Transverse colon (tissue), 4 donors: ENCODE data around the gene PCDHB10.
"Not testable (repeated sequence)": the region's sequence is repeated elsewhere in the genome, so short reads cannot be mapped to it uniquely, and the experiment has no call there.

Source experiments
- EP300 ChIP-seq: sonication (generic); formaldehyde crosslinking; IDR thresholded peaks from one replicate; pipeline ENCODE4 v1.6.1; 2017; ENCODE audit warnings: antibody characterized with exemption, low read depth
- POLR2AphosphoS5 ChIP-seq, 3 donors: sonication (generic); formaldehyde crosslinking; IDR thresholded peaks; one replicate each; pipeline ENCODE4 v1.6.1; 2016; ENCODE audit warnings: antibody characterized with exemption in 3 of 3
- TF ChIP-seq, protein P1 (sequence below), 5 experiments: fragments of 200-600 bp in 3 of 5; fragments of 450-650 bp in 2 of 5; sonication (generic) in 3 of 5; IDR thresholded peaks; 1 replicate in 2 of 5; 2 replicates in 3 of 5; pipeline ENCODE4 v1.5.1; 2016 to 2017; ENCODE audit warnings: antibody characterized with exemption in 5 of 5, inconsistent platforms in 3 of 5, mild to moderate bottlenecking in 2 of 5, moderate library complexity in 1 of 5

- TF ChIP-seq, protein P1, sequence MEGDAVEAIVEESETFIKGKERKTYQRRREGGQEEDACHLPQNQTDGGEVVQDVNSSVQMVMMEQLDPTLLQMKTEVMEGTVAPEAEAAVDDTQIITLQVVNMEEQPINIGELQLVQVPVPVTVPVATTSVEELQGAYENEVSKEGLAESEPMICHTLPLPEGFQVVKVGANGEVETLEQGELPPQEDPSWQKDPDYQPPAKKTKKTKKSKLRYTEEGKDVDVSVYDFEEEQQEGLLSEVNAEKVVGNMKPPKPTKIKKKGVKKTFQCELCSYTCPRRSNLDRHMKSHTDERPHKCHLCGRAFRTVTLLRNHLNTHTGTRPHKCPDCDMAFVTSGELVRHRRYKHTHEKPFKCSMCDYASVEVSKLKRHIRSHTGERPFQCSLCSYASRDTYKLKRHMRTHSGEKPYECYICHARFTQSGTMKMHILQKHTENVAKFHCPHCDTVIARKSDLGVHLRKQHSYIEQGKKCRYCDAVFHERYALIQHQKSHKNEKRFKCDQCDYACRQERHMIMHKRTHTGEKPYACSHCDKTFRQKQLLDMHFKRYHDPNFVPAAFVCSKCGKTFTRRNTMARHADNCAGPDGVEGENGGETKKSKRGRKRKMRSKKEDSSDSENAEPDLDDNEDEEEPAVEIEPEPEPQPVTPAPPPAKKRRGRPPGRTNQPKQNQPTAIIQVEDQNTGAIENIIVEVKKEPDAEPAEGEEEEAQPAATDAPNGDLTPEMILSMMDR (IDR thresholded peaks at IDR 0.05), result not testable (repeated sequence)
- not testable (repeated sequence) for TF ChIP-seq POLR2AphosphoS5 (IDR thresholded peaks at IDR 0.05); EP300
These were observed 18.7 kb downstream of the PCDHB10 start for GRCh38 chr5:141210849-141211248.
